Testis (tissue), 3 donors: ENCODE data around the gene FAM20B. TPM values are rescaled to one million over a fixed set of nuclear protein-coding genes. Genes with fewer than 3 reads are reported as not detected.

ENCODE experiments used
- DNase-seq: peaks from one replicate; pipeline ENCODE4 v3.0.0-alpha.2; 2019
- H3K27ac ChIP-seq, 2 donors: fragments of 200-600 bp; sonication (generic); one replicate each; pipeline ENCODE4 v1.5.1; 2019
- H3K27me3 ChIP-seq: fragments of 200-600 bp; sonication (generic); one replicate; pipeline ENCODE4 v1.5.1; 2019
- H3K36me3 ChIP-seq: fragments of 200-600 bp; sonication (generic); one replicate; pipeline ENCODE4 v1.5.1; 2017; ENCODE audit warnings: low read depth; ENCODE audit errors: missing control alignments
- H3K4me1 ChIP-seq: fragments of 200-600 bp; sonication (generic); one replicate; pipeline ENCODE4 v1.5.1; 2019
- H3K4me3 ChIP-seq, 2 donors: fragments of 200-600 bp; sonication (generic); one replicate each; pipeline ENCODE4 v1.5.1; 2017 to 2019
- H3K9me3 ChIP-seq: fragments of 200-600 bp; sonication (generic); one replicate; pipeline ENCODE4 v1.5.1; 2017
- POLR2A ChIP-seq: fragments of 450-650 bp; IDR thresholded peaks from one replicate; pipeline ENCODE4 v1.6.1; 2017; ENCODE audit warnings: antibody characterized with exemption, mild to moderate bottlenecking, moderate library complexity
- WGBS, 2 donors: methylation state at CpG; one replicate each; pipeline ENCODE4 v1.1.5; 2018; 5-methylcytosine and 5-hydroxymethylcytosine counted together
- intact Hi-C: fragments of 100-400 bp; cut with DNase I; formaldehyde crosslinking; loops from one replicate; pipeline ENCODE4 v1.15.1; 2023; ENCODE audit warnings: low total_unique reads
- polyA plus RNA-seq: library from polyadenylated mRNA; stranded (reverse); fragments of 350-450 nt; fragmentation: Illumina TruSeq; extraction: RNeasy Lipid Tissue Mini Kit (QIAGEN cat#74804); gene quantifications from one replicate; pipeline ENCODE4 v1.2.3, GENCODE V29; 2014; ENCODE audit warnings: low read depth, low replicate concordance; ENCODE audit not compliant: insufficient read depth
- total RNA-seq, 2 donors: library from RNA; depleted of rRNA; stranded (reverse); fragments of >200 nt; gene quantifications; one replicate each; pipeline ENCODE4 v1.2.3, GENCODE V29; 2016
- TF ChIP-seq, protein P1 (sequence below), 3 experiments: fragments of 450-650 bp in 2 of 3; fragments of 200-600 bp in 1 of 3; sonication (generic) in 1 of 3; IDR thresholded peaks; one replicate each; pipeline ENCODE4 v1.5.1; 2016 to 2019; ENCODE audit warnings: antibody characterized with exemption in 3 of 3, mild to moderate bottlenecking in 2 of 3, moderate library complexity in 1 of 3

Gene FAM20B
- total and polyA plus RNA-seq, 3 donors from 2014 or later: 16.8 to 22.3 (median 20.1) TPM

DNA sequence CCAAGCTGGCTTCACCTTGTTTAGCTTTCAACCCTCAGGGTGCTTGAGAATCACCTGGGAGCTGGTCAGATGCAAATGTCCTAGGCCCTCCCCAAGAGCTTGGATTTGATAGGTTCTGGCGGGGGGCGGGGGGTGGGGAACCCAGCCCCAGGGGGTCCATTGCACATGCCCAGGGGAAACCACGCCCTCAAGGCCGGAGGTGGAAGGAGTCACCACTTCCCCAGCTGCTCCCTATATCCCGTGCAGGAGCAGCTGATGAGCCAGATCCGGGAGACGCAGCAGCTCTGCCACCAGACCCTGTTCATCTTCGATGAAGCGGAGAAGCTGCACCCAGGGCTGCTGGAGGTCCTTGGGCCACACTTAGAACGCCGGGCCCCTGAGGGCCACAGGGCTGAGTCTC is 62.0 kb downstream of the FAM20B start:
- Histone ChIP-seq H3K36me3 (no peaks in the 10 kb centered on the region), H3K27me3 (no peaks in the 10 kb centered on the region), H3K9me3 (no peaks in the 10 kb centered on the region), H3K4me1 (peaks cover 31% of the 10 kb centered on the region), H3K27ac (no peak overlapping the region), H3K4me3 (no peak overlapping the region)
- no peak for DNase-seq
- intact Hi-C loops: loop anchor here (10.0 kb wide), 1 partner anchor 107 kb away; no protein-coding TSS in a partner anchor
- no peak for TF ChIP-seq POLR2A
- TF ChIP-seq, protein P1, sequence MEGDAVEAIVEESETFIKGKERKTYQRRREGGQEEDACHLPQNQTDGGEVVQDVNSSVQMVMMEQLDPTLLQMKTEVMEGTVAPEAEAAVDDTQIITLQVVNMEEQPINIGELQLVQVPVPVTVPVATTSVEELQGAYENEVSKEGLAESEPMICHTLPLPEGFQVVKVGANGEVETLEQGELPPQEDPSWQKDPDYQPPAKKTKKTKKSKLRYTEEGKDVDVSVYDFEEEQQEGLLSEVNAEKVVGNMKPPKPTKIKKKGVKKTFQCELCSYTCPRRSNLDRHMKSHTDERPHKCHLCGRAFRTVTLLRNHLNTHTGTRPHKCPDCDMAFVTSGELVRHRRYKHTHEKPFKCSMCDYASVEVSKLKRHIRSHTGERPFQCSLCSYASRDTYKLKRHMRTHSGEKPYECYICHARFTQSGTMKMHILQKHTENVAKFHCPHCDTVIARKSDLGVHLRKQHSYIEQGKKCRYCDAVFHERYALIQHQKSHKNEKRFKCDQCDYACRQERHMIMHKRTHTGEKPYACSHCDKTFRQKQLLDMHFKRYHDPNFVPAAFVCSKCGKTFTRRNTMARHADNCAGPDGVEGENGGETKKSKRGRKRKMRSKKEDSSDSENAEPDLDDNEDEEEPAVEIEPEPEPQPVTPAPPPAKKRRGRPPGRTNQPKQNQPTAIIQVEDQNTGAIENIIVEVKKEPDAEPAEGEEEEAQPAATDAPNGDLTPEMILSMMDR (IDR thresholded peaks at IDR 0.05): no peak
- WGBS, 2 donors: 35 to 64% methylated on average over 6 to 11 of the region's 11 CpGs

DNA sequence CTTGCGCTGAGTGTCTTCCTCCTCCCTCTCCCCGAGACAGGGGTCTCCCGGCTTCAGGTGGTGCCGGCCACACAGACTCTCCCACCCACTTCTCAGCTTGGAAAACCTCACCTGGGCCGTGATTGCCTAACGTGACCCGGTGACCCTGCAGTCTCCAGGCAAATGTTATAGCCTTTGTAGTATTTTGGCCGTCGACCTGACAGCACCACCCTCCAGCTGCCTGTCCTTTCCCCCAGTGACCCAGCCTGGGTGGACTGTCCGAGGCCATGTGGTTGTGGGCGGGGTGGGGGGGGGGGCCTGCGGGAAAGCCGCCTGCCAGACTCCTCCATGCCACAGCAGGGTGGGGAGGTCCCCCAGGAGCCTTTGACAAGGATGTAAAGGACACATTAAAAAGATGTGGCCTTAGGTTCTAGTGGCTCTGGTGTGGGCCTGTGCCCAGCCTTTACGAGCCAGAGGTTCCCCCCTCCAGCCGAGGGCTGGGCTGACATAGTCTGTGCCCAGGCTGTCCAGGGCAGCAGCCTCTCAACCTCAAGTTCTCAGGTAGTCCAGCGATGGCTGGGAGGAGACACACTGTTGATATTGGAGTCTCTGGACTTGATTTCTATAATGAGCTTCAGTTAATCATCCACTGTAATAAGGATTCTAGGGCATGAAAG is 64.3 kb downstream of the FAM20B start:
- Histone ChIP-seq H3K27me3 (no peaks in the 10 kb centered on the region), H3K9me3 (no peaks in the 10 kb centered on the region), H3K27ac (no peak overlapping the region), H3K4me1 (peaks cover 24% of the 10 kb centered on the region), H3K4me3 (no peak overlapping the region), H3K36me3 (no peaks in the 10 kb centered on the region)
- WGBS, 2 donors: 73 to 93% methylated on average over 5 to 16 of the region's 16 CpGs
- no peak for DNase-seq
- intact Hi-C loops: loop anchor here (10.0 kb wide), 1 partner anchor 105 kb away; no protein-coding TSS in a partner anchor
- no peak for TF ChIP-seq POLR2A
- TF ChIP-seq, protein P1 (IDR thresholded peaks at IDR 0.05): no peak

DNA sequence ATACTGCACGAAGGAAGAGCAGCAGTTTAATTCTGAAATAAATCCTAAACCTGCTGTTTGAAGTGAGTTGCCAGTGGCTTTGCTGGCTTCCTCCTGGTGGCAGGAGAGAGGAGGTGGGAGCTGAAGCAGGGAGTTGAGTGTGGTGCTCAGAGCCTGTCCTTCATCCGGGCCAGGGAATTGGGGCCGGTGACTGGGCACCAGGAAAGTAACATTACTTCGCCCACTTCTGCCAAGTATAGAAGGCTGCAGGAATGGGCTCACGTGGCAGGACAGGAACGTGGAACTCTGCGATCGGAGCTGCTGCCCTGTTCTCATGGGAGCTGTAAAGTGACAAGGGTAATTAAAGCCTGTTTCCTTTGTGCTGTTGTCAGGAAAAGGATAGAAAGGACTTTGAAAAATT is 64.8 kb downstream of the FAM20B start:
- peaks cover 24% of the 10 kb centered on the region for H3K4me1 ChIP-seq
- H3K9me3 ChIP-seq: no peaks in the 10 kb centered on the region
- H3K27me3 ChIP-seq: no peaks in the 10 kb centered on the region
- no peak overlapping the region for H3K4me3 ChIP-seq
- peak overlapping the region in 1 of 2 donors; percentile 5 for H3K27ac ChIP-seq
- H3K36me3 ChIP-seq: no peaks in the 10 kb centered on the region
- TF ChIP-seq, protein P1 (IDR thresholded peaks at IDR 0.05): no peak
- no peak for TF ChIP-seq POLR2A
- intact Hi-C loops: no loop called here
- no peak for DNase-seq
- WGBS, 2 donors: 45 to 69% methylated on average over 8 of the region's 8 CpGs

DNA sequence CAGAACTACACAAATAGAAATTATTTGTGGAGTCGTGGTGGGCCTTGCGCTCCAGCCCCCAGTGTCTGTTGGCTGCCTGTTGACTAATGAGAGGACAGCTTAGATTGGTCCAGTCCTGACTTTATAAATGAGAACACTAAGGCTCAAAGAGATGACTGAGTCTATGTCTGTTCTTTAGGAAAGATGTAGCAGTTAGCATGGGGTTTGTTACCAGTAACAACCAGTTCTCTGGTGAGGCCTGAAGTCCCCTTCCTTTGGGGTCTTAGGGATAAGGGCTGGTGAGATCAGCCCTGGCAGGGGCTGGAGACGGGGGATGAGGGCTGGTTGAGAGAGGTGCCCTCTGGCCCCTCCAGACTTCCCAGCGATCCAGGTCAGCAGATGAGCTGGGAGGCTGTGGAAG is 65.2 kb downstream of the FAM20B start:
- no peak for DNase-seq
- Histone ChIP-seq H3K4me1 (peaks cover 24% of the 10 kb centered on the region), H3K27ac (peak overlapping the region in 1 of 2 donors; percentile 5), H3K9me3 (no peaks in the 10 kb centered on the region), H3K27me3 (no peaks in the 10 kb centered on the region), H3K4me3 (no peak overlapping the region), H3K36me3 (no peaks in the 10 kb centered on the region)
- WGBS, 2 donors: 81 to 90% methylated on average over 4 of the region's 4 CpGs
- intact Hi-C loops: no loop called here
- no peak for TF ChIP-seq POLR2A
- TF ChIP-seq, protein P1 (IDR thresholded peaks at IDR 0.05): no peak

DNA sequence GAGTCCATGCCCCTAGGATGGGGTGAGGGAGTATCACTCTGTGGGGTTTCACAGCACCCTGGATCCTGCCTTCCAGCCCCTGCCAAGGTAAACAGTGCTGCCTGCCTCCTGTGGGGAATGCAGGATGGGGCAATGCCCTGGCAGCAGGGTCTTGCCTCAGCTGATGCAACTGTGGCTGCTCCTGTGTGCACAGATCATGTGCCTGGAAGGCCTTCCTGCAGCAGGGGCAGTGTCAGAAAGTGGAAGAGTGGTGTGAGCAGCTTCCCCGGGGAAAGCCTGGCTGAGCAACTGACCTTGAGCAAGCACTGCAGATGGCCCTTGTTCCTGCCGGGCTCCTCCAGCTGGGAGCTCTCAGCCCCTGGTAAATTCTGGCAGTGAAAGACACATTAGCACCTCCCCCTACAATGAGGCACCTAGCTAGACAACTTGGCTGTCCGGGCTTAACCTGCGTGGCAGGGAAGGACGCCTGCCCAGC is 66.0 kb downstream of the FAM20B start:
- WGBS, 2 donors: 15% methylated on average over 5 of the region's 5 CpGs; no CpG with 5 or more reads in 1 of the 2 donors
- Histone ChIP-seq H3K27ac (peak overlapping the region; percentile 2 to 27), H3K36me3 (no peaks in the 10 kb centered on the region), H3K4me1 (peaks cover 24% of the 10 kb centered on the region), H3K4me3 (no peak overlapping the region), H3K9me3 (no peaks in the 10 kb centered on the region), H3K27me3 (no peaks in the 10 kb centered on the region)
- peak; percentile 74 for DNase-seq
- intact Hi-C loops: no loop called here
- no peak for TF ChIP-seq POLR2A
- TF ChIP-seq, protein P1 (IDR thresholded peaks at IDR 0.05): no peak
